ENCODE data around the gene CES1. TPM values are rescaled to one million over a fixed set of nuclear protein-coding genes. Genes with fewer than 3 reads are reported as not detected.
"Not testable (repeated sequence)": the region's sequence is repeated elsewhere in the genome, so short reads cannot be mapped to it uniquely, and the experiment has no call there.

The CES1 gene
- total RNA-seq, 1 donor from 2014 or later, result 1.0 TPM

DNA sequence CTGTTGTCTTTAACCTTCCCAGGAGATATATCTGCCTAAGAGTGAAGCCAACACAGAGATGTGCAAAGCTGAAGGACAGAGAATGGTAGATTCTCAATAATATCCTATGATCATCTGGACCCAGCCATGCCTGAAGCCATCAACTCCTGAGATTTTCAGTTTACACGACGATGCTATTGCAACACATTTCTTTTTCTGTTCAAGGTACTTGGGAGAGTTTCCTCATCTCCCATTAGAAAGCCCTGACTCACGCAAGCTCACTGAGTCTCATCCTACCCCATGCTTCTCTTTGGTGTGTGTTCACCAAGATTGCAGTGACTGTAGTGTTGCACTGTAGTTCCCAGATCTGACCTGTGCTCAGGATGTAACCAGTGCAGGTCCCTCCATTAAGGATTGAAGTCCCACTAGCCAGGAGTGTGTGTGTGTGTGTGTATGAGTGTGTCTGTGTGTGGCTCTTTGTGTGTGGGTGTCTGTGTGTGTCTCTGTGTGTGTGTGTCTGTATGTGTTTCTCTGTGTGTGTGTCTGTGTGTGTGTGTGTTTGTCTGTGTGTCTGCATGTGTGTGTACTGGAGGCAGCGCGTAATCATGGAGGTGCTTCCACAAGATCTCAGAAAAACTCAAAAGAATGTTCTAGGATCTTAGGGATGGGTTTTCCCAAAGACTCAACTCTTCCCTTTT is 15.5 kb downstream of the CES1 start:
- Histone ChIP-seq H3K4me1 (ENCODE audit: control insufficient read depth in 3 of 3, insufficient read depth in 3 of 3, low read length in 3 of 3) (no peaks in the 10 kb centered on the region), H3K4me3 (ENCODE audit: low read length in 3 of 3) (no peak overlapping the region), H3K27ac (ENCODE audit: low read depth, low read length) (no peak overlapping the region), H3K9me3 (ENCODE audit: control insufficient read depth in 3 of 3, low read length in 3 of 3) (no peaks in the 10 kb centered on the region), H3K9ac (ENCODE audit: low read depth in 1 of 3, low read length in 3 of 3) (no peak overlapping the region), H3K36me3 (ENCODE audit: control insufficient read depth in 3 of 3, insufficient read depth in 3 of 3, low read length in 3 of 3) (peaks cover 0 to 2% (median 0%) of the 10 kb centered on the region in 3 donors), H3K27me3 (ENCODE audit: control insufficient read depth in 3 of 3, insufficient read depth in 3 of 3, low read length in 3 of 3) (peaks cover 0 to 16% (median 7%) of the 10 kb centered on the region in 3 donors)

DNA sequence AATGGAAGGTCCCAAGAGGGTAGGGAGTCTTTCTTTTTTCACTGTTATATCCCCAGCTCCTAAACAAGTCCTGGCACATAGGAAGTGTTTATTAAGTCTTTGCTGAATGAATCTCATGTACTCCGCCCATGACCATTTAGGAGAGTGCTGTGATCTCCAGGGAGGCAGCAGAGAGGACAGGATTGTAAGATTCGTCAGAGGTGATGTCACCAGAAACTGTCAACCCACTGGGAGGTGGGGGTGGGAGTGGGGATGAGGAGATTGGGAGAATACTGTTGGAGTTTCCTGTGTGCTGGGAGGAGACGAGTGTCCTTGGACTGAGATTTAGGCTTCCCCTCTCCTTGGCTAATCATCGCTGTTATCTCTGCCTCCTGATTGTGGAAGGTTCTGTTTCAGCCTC is 16.7 kb downstream of the CES1 start:
- H3K36me3 ChIP-seq (ENCODE audit: control insufficient read depth in 3 of 3, insufficient read depth in 3 of 3, low read length in 3 of 3); H3K27ac ChIP-seq (ENCODE audit: low read depth, low read length); H3K9ac ChIP-seq (ENCODE audit: low read depth in 1 of 3, low read length in 3 of 3); H3K9me3 ChIP-seq (ENCODE audit: control insufficient read depth in 3 of 3, low read length in 3 of 3); H3K4me1 ChIP-seq (ENCODE audit: control insufficient read depth in 3 of 3, insufficient read depth in 3 of 3, low read length in 3 of 3); H3K4me3 ChIP-seq (ENCODE audit: low read length in 3 of 3): not testable (repeated sequence)
- H3K27me3 ChIP-seq (ENCODE audit: control insufficient read depth in 3 of 3, insufficient read depth in 3 of 3, low read length in 3 of 3), result peaks cover 0 to 14% (median 9%) of the 10 kb centered on the region in 3 donors

DNA sequence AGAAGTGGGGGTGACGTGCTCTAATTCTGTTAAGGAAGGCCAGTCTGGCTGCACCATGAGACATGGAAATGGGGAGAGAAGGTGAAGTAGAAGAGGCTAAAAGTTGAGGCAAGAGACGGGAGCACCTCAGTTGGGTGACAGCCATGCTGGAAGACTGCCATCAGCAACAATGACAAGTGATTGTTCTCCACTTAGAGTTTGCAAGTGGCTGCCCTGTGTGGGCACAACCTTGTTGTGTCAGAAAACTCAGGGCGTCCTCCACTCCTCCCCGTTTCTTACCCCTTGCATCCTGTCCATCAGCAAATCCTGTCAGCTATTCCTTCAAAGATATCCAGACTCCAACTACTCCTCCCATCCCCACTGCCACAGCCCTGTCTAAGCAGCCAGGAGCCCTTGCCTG is 17.6 kb downstream of the CES1 start:
- H3K4me3 ChIP-seq (ENCODE audit: low read length in 3 of 3), result no peak overlapping the region
- H3K9ac ChIP-seq (ENCODE audit: low read depth in 1 of 3, low read length in 3 of 3), result no peak overlapping the region
- H3K4me1 ChIP-seq (ENCODE audit: control insufficient read depth in 3 of 3, insufficient read depth in 3 of 3, low read length in 3 of 3), result no peaks in the 10 kb centered on the region
- H3K27me3 ChIP-seq (ENCODE audit: control insufficient read depth in 3 of 3, insufficient read depth in 3 of 3, low read length in 3 of 3), result peaks cover 0 to 14% (median 9%) of the 10 kb centered on the region in 3 donors
- no peaks in the 10 kb centered on the region for H3K9me3 ChIP-seq (ENCODE audit: control insufficient read depth in 3 of 3, low read length in 3 of 3)
- no peak overlapping the region for H3K27ac ChIP-seq (ENCODE audit: low read depth, low read length)
- no peaks in the 10 kb centered on the region for H3K36me3 ChIP-seq (ENCODE audit: control insufficient read depth in 3 of 3, insufficient read depth in 3 of 3, low read length in 3 of 3)

DNA sequence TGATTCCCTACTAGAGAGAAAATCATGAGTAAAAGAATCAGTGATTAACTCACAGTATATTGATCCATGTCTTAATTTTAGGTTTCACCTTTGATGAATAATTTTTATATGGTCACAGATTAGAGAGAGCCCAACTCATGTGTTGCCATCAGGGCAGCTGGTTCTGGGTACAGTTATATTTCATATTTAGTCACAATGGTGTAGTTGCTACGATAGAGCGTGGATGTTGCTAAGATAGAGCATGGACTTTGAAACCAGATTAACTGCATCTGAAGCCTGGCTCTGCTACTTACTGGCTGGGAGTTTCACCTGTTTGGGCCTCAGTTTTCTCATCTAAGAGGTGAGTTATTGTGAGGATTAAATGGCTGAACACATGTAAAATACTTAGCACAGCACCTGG is 18.7 kb downstream of the CES1 start:
- H3K27ac ChIP-seq (ENCODE audit: low read depth, low read length); H3K4me3 ChIP-seq (ENCODE audit: low read length in 3 of 3); H3K4me1 ChIP-seq (ENCODE audit: control insufficient read depth in 3 of 3, insufficient read depth in 3 of 3, low read length in 3 of 3); H3K9ac ChIP-seq (ENCODE audit: low read depth in 1 of 3, low read length in 3 of 3); H3K36me3 ChIP-seq (ENCODE audit: control insufficient read depth in 3 of 3, insufficient read depth in 3 of 3, low read length in 3 of 3); H3K27me3 ChIP-seq (ENCODE audit: control insufficient read depth in 3 of 3, insufficient read depth in 3 of 3, low read length in 3 of 3); H3K9me3 ChIP-seq (ENCODE audit: control insufficient read depth in 3 of 3, low read length in 3 of 3): not testable (repeated sequence)

DNA sequence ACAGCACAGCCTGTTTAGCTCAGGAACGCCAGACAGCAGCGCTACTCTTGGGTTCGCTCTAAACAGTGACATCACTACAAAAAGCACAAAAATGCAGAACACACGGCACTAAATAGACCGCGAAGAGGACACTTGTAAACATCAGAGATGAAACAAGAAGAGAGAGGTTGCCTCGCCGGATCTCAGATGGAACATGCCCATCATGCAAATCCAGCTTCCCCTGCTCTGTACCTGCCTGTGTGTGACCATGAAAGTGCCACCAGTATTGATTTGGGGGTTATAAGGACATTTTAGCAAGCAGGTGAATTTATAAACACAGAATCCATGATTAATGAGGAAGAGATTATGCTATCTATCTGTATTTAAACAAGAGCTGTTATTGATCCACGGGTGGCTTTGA is 19.2 kb downstream of the CES1 start:
- H3K9ac ChIP-seq (ENCODE audit: low read depth in 1 of 3, low read length in 3 of 3); H3K9me3 ChIP-seq (ENCODE audit: control insufficient read depth in 3 of 3, low read length in 3 of 3); H3K4me3 ChIP-seq (ENCODE audit: low read length in 3 of 3); H3K4me1 ChIP-seq (ENCODE audit: control insufficient read depth in 3 of 3, insufficient read depth in 3 of 3, low read length in 3 of 3); H3K27me3 ChIP-seq (ENCODE audit: control insufficient read depth in 3 of 3, insufficient read depth in 3 of 3, low read length in 3 of 3); H3K27ac ChIP-seq (ENCODE audit: low read depth, low read length); H3K36me3 ChIP-seq (ENCODE audit: control insufficient read depth in 3 of 3, insufficient read depth in 3 of 3, low read length in 3 of 3): not testable (repeated sequence)

DNA sequence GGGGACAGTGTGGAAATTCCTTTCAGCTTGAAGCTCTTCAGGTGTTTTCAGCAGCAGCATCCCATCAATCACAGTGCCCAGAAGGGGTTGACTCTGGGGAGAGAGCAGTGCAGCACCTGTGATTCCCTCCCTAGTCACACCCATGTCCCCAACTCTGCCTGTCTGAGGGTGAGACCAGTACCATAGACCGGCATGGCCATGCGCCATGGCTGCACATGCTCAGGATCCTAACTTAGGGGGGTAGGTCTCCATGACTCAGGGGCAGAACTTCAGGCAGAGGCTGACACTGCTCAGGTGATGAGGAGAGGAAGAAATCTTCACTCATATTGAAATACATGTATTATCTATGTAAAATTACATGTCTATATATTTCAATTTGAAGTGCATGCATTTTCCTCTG is 19.9 kb downstream of the CES1 start:
- Histone ChIP-seq H3K4me1 (ENCODE audit: control insufficient read depth in 3 of 3, insufficient read depth in 3 of 3, low read length in 3 of 3) (no peaks in the 10 kb centered on the region), H3K27ac (ENCODE audit: low read depth, low read length) (no peak overlapping the region), H3K4me3 (ENCODE audit: low read length in 3 of 3) (no peak overlapping the region), H3K9me3 (ENCODE audit: control insufficient read depth in 3 of 3, low read length in 3 of 3) (no peaks in the 10 kb centered on the region), H3K36me3 (ENCODE audit: control insufficient read depth in 3 of 3, insufficient read depth in 3 of 3, low read length in 3 of 3) (no peaks in the 10 kb centered on the region), H3K27me3 (ENCODE audit: control insufficient read depth in 3 of 3, insufficient read depth in 3 of 3, low read length in 3 of 3) (peaks cover 3 to 9% (median 9%) of the 10 kb centered on the region in 3 donors), H3K9ac (ENCODE audit: low read depth in 1 of 3, low read length in 3 of 3) (no peak overlapping the region)

DNA sequence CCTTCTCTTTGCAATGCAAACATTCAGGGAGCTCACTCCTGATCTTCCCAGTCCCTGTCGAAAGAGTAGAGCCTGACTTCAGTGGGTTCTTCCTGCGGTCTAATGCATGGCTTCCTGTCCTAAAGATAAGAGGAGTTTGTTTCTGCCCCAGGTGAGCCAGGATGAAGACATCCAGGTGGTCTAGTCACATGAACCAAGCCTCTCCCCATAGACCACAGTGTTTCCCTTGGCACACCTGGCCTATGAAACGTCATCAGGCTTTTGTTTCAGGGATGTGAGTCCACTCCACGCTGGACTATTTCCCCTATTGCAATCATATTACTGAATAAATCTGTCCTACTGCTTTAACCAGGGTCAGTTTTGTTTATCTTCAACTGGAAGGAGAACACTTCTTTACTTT is 21.1 kb downstream of the CES1 start:
- Histone ChIP-seq H3K27ac (ENCODE audit: low read depth, low read length) (no peak overlapping the region), H3K9ac (ENCODE audit: low read depth in 1 of 3, low read length in 3 of 3) (no peak overlapping the region), H3K36me3 (ENCODE audit: control insufficient read depth in 3 of 3, insufficient read depth in 3 of 3, low read length in 3 of 3) (no peaks in the 10 kb centered on the region), H3K9me3 (ENCODE audit: control insufficient read depth in 3 of 3, low read length in 3 of 3) (no peaks in the 10 kb centered on the region), H3K4me1 (ENCODE audit: control insufficient read depth in 3 of 3, insufficient read depth in 3 of 3, low read length in 3 of 3) (no peaks in the 10 kb centered on the region), H3K4me3 (ENCODE audit: low read length in 3 of 3) (no peak overlapping the region), H3K27me3 (ENCODE audit: control insufficient read depth in 3 of 3, insufficient read depth in 3 of 3, low read length in 3 of 3) (peaks cover 2 to 9% (median 3%) of the 10 kb centered on the region in 3 donors)

DNA sequence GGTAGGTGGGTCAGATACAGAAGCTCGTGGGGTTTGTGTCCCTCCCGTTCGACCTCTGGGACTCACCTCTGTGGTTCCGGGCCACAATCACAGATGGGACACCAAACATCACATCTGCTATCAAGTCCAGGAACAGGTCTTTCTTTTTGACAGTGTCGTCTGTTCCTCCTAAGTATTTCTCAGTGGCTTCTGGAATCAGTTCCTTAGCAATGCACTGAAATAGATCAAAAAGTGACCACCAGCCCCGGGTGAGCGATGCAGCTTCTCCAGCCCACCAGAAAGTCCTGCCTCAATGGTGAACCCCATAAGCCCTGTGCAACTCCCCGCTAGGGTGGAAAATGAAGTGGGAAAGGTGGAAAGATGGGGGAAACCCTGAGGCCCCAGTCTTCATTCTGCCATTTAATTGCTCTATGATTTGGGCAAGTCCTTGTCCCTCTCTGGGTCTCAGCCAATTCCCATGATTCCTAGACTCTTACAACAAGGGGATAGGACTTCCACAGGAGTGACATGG is 22.4 kb downstream of the CES1 start:
- Histone ChIP-seq H3K4me3 (ENCODE audit: low read length in 3 of 3) (no peak overlapping the region), H3K4me1 (ENCODE audit: control insufficient read depth in 3 of 3, insufficient read depth in 3 of 3, low read length in 3 of 3) (no peaks in the 10 kb centered on the region), H3K9me3 (ENCODE audit: control insufficient read depth in 3 of 3, low read length in 3 of 3) (no peaks in the 10 kb centered on the region), H3K27me3 (ENCODE audit: control insufficient read depth in 3 of 3, insufficient read depth in 3 of 3, low read length in 3 of 3) (peaks cover 2 to 9% (median 3%) of the 10 kb centered on the region in 3 donors), H3K27ac (ENCODE audit: low read depth, low read length) (no peak overlapping the region), H3K9ac (ENCODE audit: low read depth in 1 of 3, low read length in 3 of 3) (no peak overlapping the region), H3K36me3 (ENCODE audit: control insufficient read depth in 3 of 3, insufficient read depth in 3 of 3, low read length in 3 of 3) (no peaks in the 10 kb centered on the region)

DNA sequence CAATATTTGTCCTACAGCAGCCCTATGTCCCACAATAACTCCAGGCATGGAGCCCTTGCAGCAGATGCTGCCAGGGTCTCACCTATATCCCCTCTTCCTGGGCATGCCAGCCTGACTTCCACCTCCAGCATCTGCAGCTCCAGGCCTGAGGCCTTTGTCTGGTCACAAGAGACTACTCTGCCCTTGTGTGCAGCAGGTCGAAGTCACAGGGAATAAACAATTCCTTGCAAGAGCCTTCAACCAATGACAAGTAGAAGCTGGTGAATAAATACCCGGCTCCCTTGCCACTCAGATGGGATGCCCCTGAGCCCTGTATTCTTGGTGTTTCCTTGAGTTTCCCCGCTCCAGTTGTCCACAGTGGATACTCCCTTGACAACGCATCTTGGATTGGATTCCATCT is 23.0 kb downstream of the CES1 start:
- H3K36me3 ChIP-seq (ENCODE audit: control insufficient read depth in 3 of 3, insufficient read depth in 3 of 3, low read length in 3 of 3), result no peaks in the 10 kb centered on the region
- H3K27me3 ChIP-seq (ENCODE audit: control insufficient read depth in 3 of 3, insufficient read depth in 3 of 3, low read length in 3 of 3), result peaks cover 2 to 6% (median 3%) of the 10 kb centered on the region in 3 donors
- H3K9ac ChIP-seq (ENCODE audit: low read depth in 1 of 3, low read length in 3 of 3), result no peak overlapping the region
- no peak overlapping the region for H3K4me3 ChIP-seq (ENCODE audit: low read length in 3 of 3)
- no peaks in the 10 kb centered on the region for H3K9me3 ChIP-seq (ENCODE audit: control insufficient read depth in 3 of 3, low read length in 3 of 3)
- H3K27ac ChIP-seq (ENCODE audit: low read depth, low read length), result no peak overlapping the region
- H3K4me1 ChIP-seq (ENCODE audit: control insufficient read depth in 3 of 3, insufficient read depth in 3 of 3, low read length in 3 of 3), result no peaks in the 10 kb centered on the region

DNA sequence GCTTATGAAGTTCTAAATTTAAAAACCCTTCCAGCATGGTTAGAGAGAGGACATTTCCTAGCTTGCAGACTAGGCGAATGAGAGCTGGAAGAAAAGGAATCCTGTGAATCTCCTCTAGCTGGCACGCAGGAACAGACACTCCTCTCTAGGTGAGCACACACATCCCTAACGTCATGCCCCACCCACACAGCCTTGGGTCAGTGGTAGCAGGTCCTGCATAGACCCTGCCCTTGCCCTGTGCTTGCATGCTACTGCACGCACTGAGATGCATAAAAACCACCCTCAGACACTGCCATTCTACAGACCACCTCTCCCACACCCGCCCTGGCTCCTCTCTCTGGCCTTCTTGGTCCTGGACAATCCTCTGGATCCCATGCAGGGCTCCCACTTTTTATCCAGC is 23.5 kb downstream of the CES1 start:
- no peaks in the 10 kb centered on the region for H3K9me3 ChIP-seq (ENCODE audit: control insufficient read depth in 3 of 3, low read length in 3 of 3)
- no peak overlapping the region for H3K9ac ChIP-seq (ENCODE audit: low read depth in 1 of 3, low read length in 3 of 3)
- H3K4me3 ChIP-seq (ENCODE audit: low read length in 3 of 3), result no peak overlapping the region
- H3K27ac ChIP-seq (ENCODE audit: low read depth, low read length), result no peak overlapping the region
- no peaks in the 10 kb centered on the region for H3K4me1 ChIP-seq (ENCODE audit: control insufficient read depth in 3 of 3, insufficient read depth in 3 of 3, low read length in 3 of 3)
- H3K36me3 ChIP-seq (ENCODE audit: control insufficient read depth in 3 of 3, insufficient read depth in 3 of 3, low read length in 3 of 3), result no peaks in the 10 kb centered on the region
- peaks cover 2 to 6% (median 3%) of the 10 kb centered on the region in 3 donors for H3K27me3 ChIP-seq (ENCODE audit: control insufficient read depth in 3 of 3, insufficient read depth in 3 of 3, low read length in 3 of 3)
